H1 (cell line): ENCODE results near the gene ADRB1. TPM values are rescaled to one million over a fixed set of nuclear protein-coding genes. Genes with fewer than 3 reads are reported as not detected.

ENCODE experiments used
- CTCF ChIA-PET: fragments of 300-600 bp; sonication (Branson Sonifier 250); formaldehyde crosslinking; loops from one replicate; lab custom pipeline; 2021; ENCODE audit not compliant: partially characterized antibody; lab: Charles Lee
- POLR2A ChIA-PET: fragments of 300-600 bp; sonication (Branson Sonifier 250); formaldehyde crosslinking; loops from one replicate; lab custom pipeline; 2021; ENCODE audit warnings: inconsistent platforms; ENCODE audit not compliant: partially characterized antibody; lab: Charles Lee
- DNase-seq, 2 experiments: peaks; one replicate each; pipeline versions ENCODE4 v3.0.0 to v3.0.0-alpha.2; 2010 to 2022; ENCODE audit warnings: low spot score in 2 of 2, low read depth in 1 of 2, mixed read lengths in 1 of 2
- FAIRE-seq: peaks from 2 replicates; lab custom pipeline; 2011; peaks lifted over from hg19 to GRCh38; lab: Jason Lieb, UNC
- H2AFZ ChIP-seq: 2 replicates; pipeline ENCODE4 v1.8.1; 2012; ENCODE audit warnings: low read length, inconsistent platforms
- H2AK5ac ChIP-seq: 2 replicates; pipeline ENCODE4 v1.6.1; 2013; ENCODE audit warnings: low read depth, low read length
- H2BK120ac ChIP-seq: replicated peaks from 2 replicates; pipeline ENCODE3; 2013; ENCODE audit warnings: low read depth, low read length, inconsistent platforms
- H2BK12ac ChIP-seq: 2 replicates; pipeline ENCODE4 v1.6.1; 2013; ENCODE audit warnings: low read depth, low read length
- H2BK15ac ChIP-seq: 2 replicates; pipeline ENCODE4 v1.6.1; 2013; ENCODE audit warnings: low read length
- H2BK20ac ChIP-seq: 2 replicates; pipeline ENCODE4 v1.6.1; 2013; ENCODE audit warnings: low read length
- H2BK5ac ChIP-seq: 2 replicates; pipeline ENCODE4 v1.6.1; 2013; ENCODE audit warnings: low read depth, low read length
- H3K14ac ChIP-seq: 2 replicates; pipeline ENCODE4 v1.6.1; 2013; ENCODE audit warnings: inconsistent platforms; ENCODE audit not compliant: insufficient read length
- H3K18ac ChIP-seq: 2 replicates; pipeline ENCODE4 v1.6.1; 2013; ENCODE audit warnings: low read length; ENCODE audit errors: extremely low read depth
- H3K23ac ChIP-seq: 2 replicates; pipeline ENCODE4 v1.6.1; 2013; ENCODE audit warnings: inconsistent platforms; ENCODE audit not compliant: insufficient read length
- H3K23me2 ChIP-seq: 2 replicates; pipeline ENCODE4 v1.6.1; 2013; ENCODE audit warnings: low read depth, low read length
- H3K27ac ChIP-seq: 2 replicates; pipeline ENCODE4 v1.6.1; 2011; ENCODE audit warnings: low read depth, low read length, inconsistent platforms
- H3K27me3 ChIP-seq, 4 experiments: replicated peaks in 1 of 4; 1 replicate in 1 of 4; 2 replicates in 3 of 4; pipeline versions ENCODE4 v1.6.1 to v1.8.1; 2011 to 2013; ENCODE audit warnings: low read length in 3 of 4, mild to moderate bottlenecking in 3 of 4, inconsistent platforms in 2 of 4, mixed read lengths in 2 of 4, moderate library complexity in 1 of 4; ENCODE audit not compliant: control insufficient read depth in 3 of 4, insufficient read depth in 3 of 4; ENCODE audit errors: extremely low read depth in 1 of 4
- H3K36me3 ChIP-seq, 4 experiments: 2 replicates each; pipeline versions ENCODE4 v1.6.1 to v1.8.1; 2011 to 2013; ENCODE audit warnings: mild to moderate bottlenecking in 4 of 4, low read length in 3 of 4, moderate library complexity in 2 of 4, control low read depth in 1 of 4, inconsistent platforms in 1 of 4; ENCODE audit not compliant: insufficient read depth in 4 of 4, control insufficient read depth in 2 of 4
- H3K4ac ChIP-seq: replicated peaks from 2 replicates; pipeline ENCODE3; 2013; ENCODE audit warnings: low read length, low read depth, mixed read lengths, inconsistent platforms; ENCODE audit not compliant: insufficient read length
- H3K4me1 ChIP-seq, 4 experiments: replicated peaks in 1 of 4; 1 replicate in 1 of 4; 2 replicates in 3 of 4; pipeline versions ENCODE4 v1.6.1 to v1.8.1; 2011 to 2013; ENCODE audit warnings: low read length in 3 of 4, inconsistent platforms in 2 of 4, mixed read lengths in 1 of 4; ENCODE audit not compliant: insufficient read depth in 4 of 4, control insufficient read depth in 3 of 4
- H3K4me2 ChIP-seq, 2 experiments: 2 replicates each; pipeline versions ENCODE4 v1.6.1 to v1.8.1; 2011 to 2013; ENCODE audit warnings: low read depth in 2 of 2, low read length in 2 of 2, control low read depth in 1 of 2, inconsistent platforms in 1 of 2, mild to moderate bottlenecking in 1 of 2; ENCODE audit not compliant: insufficient read depth in 1 of 2
- H3K4me3 ChIP-seq, 4 experiments: fragments of 200-600, 300-600 bp in 1 of 4; sonication (generic), shearing (Covaris generic), sonication (Bioruptor Twin) in 1 of 4; 2 replicates each; pipeline versions ENCODE4 v1.5.1 to v1.8.1; 2011 to 2016; ENCODE audit warnings: low read length in 4 of 4, low read depth in 3 of 4, control low read depth in 2 of 4, inconsistent platforms in 2 of 4, mild to moderate bottlenecking in 2 of 4, mixed read lengths in 1 of 4, moderate library complexity in 1 of 4; ENCODE audit not compliant: insufficient read depth in 2 of 4; ENCODE audit errors: extremely low read depth in 1 of 4
- H3K56ac ChIP-seq: replicated peaks from 2 replicates; pipeline ENCODE3; 2013; ENCODE audit warnings: low read depth, mild to moderate bottlenecking, mixed read lengths, low read length, inconsistent platforms; ENCODE audit not compliant: insufficient read length
- H3K79me1 ChIP-seq: 2 replicates; pipeline ENCODE4 v1.6.1; 2013; ENCODE audit warnings: low read depth, low read length, control low read depth
- H3K79me2 ChIP-seq, 2 experiments: 2 replicates each; pipeline versions ENCODE4 v1.6.1 to v1.8.1; 2012 to 2013; ENCODE audit warnings: low read length in 2 of 2, mild to moderate bottlenecking in 2 of 2, inconsistent platforms in 1 of 2; ENCODE audit not compliant: insufficient read depth in 2 of 2, control insufficient read depth in 1 of 2
- H3K9ac ChIP-seq, 4 experiments: replicated peaks in 1 of 4; 1 replicate in 1 of 4; 2 replicates in 3 of 4; pipeline versions ENCODE4 v1.6.1 to v1.8.1; 2011 to 2013; ENCODE audit warnings: low read depth in 3 of 4, low read length in 3 of 4, control low read depth in 2 of 4, mild to moderate bottlenecking in 2 of 4, moderate library complexity in 2 of 4, inconsistent platforms in 1 of 4; ENCODE audit errors: extremely low read depth in 1 of 4
- H3K9me3 ChIP-seq, 2 experiments: 2 replicates each; pipeline versions ENCODE4 v1.6.1 to v1.8.1; 2012 to 2013; ENCODE audit warnings: mild to moderate bottlenecking in 2 of 2, moderate library complexity in 2 of 2, control low read depth in 1 of 2, inconsistent platforms in 1 of 2, low read depth in 1 of 2, low read length in 1 of 2, mixed read lengths in 1 of 2; ENCODE audit not compliant: insufficient read depth in 2 of 2
- H4K20me1 ChIP-seq, 2 experiments: replicated peaks in 1 of 2; 2 replicates each; pipeline versions ENCODE3 to v1.8.1; 2011 to 2013; ENCODE audit warnings: inconsistent platforms in 2 of 2, low read length in 2 of 2, mild to moderate bottlenecking in 1 of 2; ENCODE audit not compliant: insufficient read depth in 2 of 2, control insufficient read depth in 1 of 2
- H4K5ac ChIP-seq: 2 replicates; pipeline ENCODE4 v1.6.1; 2013; ENCODE audit warnings: low read length, low read depth, mixed read lengths, inconsistent platforms; ENCODE audit not compliant: insufficient read length
- H4K8ac ChIP-seq: 2 replicates; pipeline ENCODE4 v1.8.0; 2013; ENCODE audit warnings: mild to moderate bottlenecking, moderate library complexity, low read length, inconsistent platforms; ENCODE audit not compliant: insufficient read depth; ENCODE audit errors: extremely low read depth
- H4K91ac ChIP-seq: replicated peaks from 2 replicates; pipeline ENCODE3; 2013; ENCODE audit warnings: low read length, mixed read lengths, inconsistent platforms; ENCODE audit not compliant: insufficient read length
- CHD2 ChIP-seq: IDR thresholded peaks from 2 replicates; pipeline ENCODE4 v1.6.1; 2012; ENCODE audit warnings: low read length, improper control_type of control experiment
- WGBS, 2 experiments: shearing (Covaris generic) in 1 of 2; methylation state at CpG; one replicate each; pipeline versions ENCODE4 v1.1.6 to v1.1.7; 2013 to 2015; ENCODE audit warnings: low lambda C conversion rate in 2 of 2, mixed read lengths in 2 of 2, inconsistent platforms in 1 of 2, low coverage in 1 of 2, missing lambda C conversion rate in 1 of 2; ENCODE audit not compliant: insufficient replicate concordance in 2 of 2, insufficient coverage in 1 of 2, insufficient read length in 1 of 2; ENCODE audit errors: extremely low coverage in 1 of 2, missing lambda C conversion rate in 1 of 2; 5-methylcytosine and 5-hydroxymethylcytosine counted together
- polyA plus RNA-seq, 7 experiments: library from polyadenylated mRNA; depleted of rRNA in 3 of 7; stranded (reverse) in 5 of 7; unstranded in 2 of 7; fragments of >200 nt in 5 of 7; fragments of 200-250 nt in 2 of 7; gene quantifications; 1 replicate in 5 of 7; 2 replicates in 1 of 7; 4 replicates in 1 of 7; pipeline versions ENCODE4 v1.2.1 to v1.2.3, GENCODE V29; 2011 to 2013; ENCODE audit warnings: missing spikeins in 2 of 7, mixed read lengths in 2 of 7
- total RNA-seq: library from RNA; stranded (reverse); fragmentation: NEBNext Ultra II Directional; extraction: Animal tissue kit (Norgen Biotek cat#: 25700); gene quantifications from 2 replicates; pipeline ENCODE4 v1.2.1, GENCODE V29; 2021
- TF ChIP-seq, protein P1 (sequence below): IDR thresholded peaks from 2 replicates; pipeline ENCODE4 v1.6.1; 2012; ENCODE audit warnings: low read length, inconsistent platforms

ADRB1 gene
- total and polyA plus RNA-seq, 2 of the 8 experiments (the other 6 are each of a cell fraction or from before 2014, with no cell fraction given): 0.14 to 0.48 TPM

DNA sequence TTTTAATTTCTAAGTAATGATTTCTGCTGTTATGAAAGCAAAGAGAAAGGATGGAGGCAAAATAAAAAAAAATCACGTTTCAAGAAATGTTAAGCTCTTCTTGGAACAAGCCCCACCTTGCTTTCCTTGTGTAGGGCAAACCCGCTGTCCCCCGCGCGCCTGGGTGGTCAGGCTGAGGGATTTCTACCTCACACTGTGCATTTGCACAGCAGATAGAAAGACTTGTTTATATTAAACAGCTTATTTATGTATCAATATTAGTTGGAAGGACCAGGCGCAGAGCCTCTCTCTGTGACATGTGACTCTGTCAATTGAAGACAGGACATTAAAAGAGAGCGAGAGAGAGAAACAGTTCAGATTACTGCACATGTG lies 2.4 kb downstream of the ADRB1 start:
- no peaks in the 10 kb centered on the region for H3K79me2 ChIP-seq
- no peak overlapping the region for H4K91ac ChIP-seq
- no peak overlapping the region for H2BK15ac ChIP-seq
- WGBS, 2 experiments: 75% methylated on average over 7 of the region's 7 CpGs; no CpG with 5 or more reads in 1 of the 2 experiments
- POLR2A ChIA-PET: no interaction called here
- no peak overlapping the region for H2BK120ac ChIP-seq
- no peak overlapping the region for H3K14ac ChIP-seq
- peaks cover 20% of the 10 kb centered on the region for H3K23me2 ChIP-seq
- peaks cover 35 to 59% (median 47%) of the 10 kb centered on the region in 4 experiments for H3K27me3 ChIP-seq
- H2BK20ac ChIP-seq: no peak overlapping the region
- H3K9me3 ChIP-seq: peaks cover 0 to 8% of the 10 kb centered on the region in 2 experiments; a peak in 1 of 4 replicates
- peaks cover 0 to 13% (median 5%) of the 10 kb centered on the region in 4 experiments; a peak in 6 of 7 replicates for H3K4me1 ChIP-seq
- no peak overlapping the region for H2BK5ac ChIP-seq
- no peak for FAIRE-seq
- H3K4ac ChIP-seq: no peak overlapping the region
- H2AFZ ChIP-seq: no peak overlapping the region
- H2BK12ac ChIP-seq: no peak overlapping the region
- no peak overlapping the region for H3K27ac ChIP-seq
- H4K5ac ChIP-seq: no peak overlapping the region
- no peak overlapping the region for H4K8ac ChIP-seq
- H3K4me3 ChIP-seq: peak overlapping the region in 1 of 4 experiments; percentile 55; a peak in 1 of 8 replicates
- H3K9ac ChIP-seq: no peak overlapping the region
- H3K79me1 ChIP-seq: no peaks in the 10 kb centered on the region
- no peak overlapping the region for H3K23ac ChIP-seq
- H3K4me2 ChIP-seq: peak overlapping the region in 1 of 2 experiments; percentile 96; a peak in 1 of 4 replicates
- H3K36me3 ChIP-seq: peaks cover 0 to 12% (median 0%) of the 10 kb centered on the region in 4 experiments; a peak in 1 of 8 replicates
- CTCF ChIA-PET: interaction anchor here (1.1 to 1.5 kb wide), 3 partner anchors 14 to 92 kb away, joined by 4 to 7 read pairs (median 5); no protein-coding TSS in a partner anchor
- H3K56ac ChIP-seq: no peak overlapping the region
- H2AK5ac ChIP-seq: no peak overlapping the region
- peaks cover 0 to 7% of the 10 kb centered on the region in 2 experiments for H4K20me1 ChIP-seq
- H3K18ac ChIP-seq: no peak overlapping the region
- no peak for DNase-seq
- no peak for TF ChIP-seq CHD2
- TF ChIP-seq, protein P1, sequence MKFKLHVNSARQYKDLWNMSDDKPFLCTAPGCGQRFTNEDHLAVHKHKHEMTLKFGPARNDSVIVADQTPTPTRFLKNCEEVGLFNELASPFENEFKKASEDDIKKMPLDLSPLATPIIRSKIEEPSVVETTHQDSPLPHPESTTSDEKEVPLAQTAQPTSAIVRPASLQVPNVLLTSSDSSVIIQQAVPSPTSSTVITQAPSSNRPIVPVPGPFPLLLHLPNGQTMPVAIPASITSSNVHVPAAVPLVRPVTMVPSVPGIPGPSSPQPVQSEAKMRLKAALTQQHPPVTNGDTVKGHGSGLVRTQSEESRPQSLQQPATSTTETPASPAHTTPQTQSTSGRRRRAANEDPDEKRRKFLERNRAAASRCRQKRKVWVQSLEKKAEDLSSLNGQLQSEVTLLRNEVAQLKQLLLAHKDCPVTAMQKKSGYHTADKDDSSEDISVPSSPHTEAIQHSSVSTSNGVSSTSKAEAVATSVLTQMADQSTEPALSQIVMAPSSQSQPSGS: no peak
